GM13977 (cell line): ENCODE results near the gene SLC22A31.

Source experiments
- DNase-seq: peaks from one replicate; pipeline ENCODE4 v3.0.0; 2012; ENCODE audit warnings: low spot score
- CTCF ChIP-seq: IDR thresholded peaks from 2 replicates; pipeline ENCODE4 v1.5.1; 2012; ENCODE audit warnings: mild to moderate bottlenecking, control low read depth; ENCODE audit not compliant: insufficient read depth; ENCODE audit errors: extremely low read depth, missing control alignments
- in situ Hi-C: fragments of 300-500 bp; cut with MboI; formaldehyde crosslinking; loops from one replicate; pipeline ENCODE4 v1.12.0; 2022; ENCODE audit warnings: low sequenced_read_pairs, low pct_unique_long_range_greater_than_20kb, mixed read lengths, inconsistent platforms; ENCODE audit not compliant: unreplicated experiment

The SLC22A31 gene

GRCh38 chr16:89197633-89198416 is 2.5 kb downstream of the SLC22A31 start:
- in situ Hi-C loops, result no loop called here
- DNase-seq, result no peak
- no peak for TF ChIP-seq CTCF

- in situ Hi-C loops, result no loop called here
- no peak for TF ChIP-seq CTCF
- no peak for DNase-seq
These were observed 3.2 kb downstream of the SLC22A31 start for GRCh38 chr16:89197033-89197632.

GRCh38 chr16:89195521-89196171 is 4.7 kb downstream of the SLC22A31 start:
- no peak for DNase-seq
- in situ Hi-C loops, result no loop called here
- TF ChIP-seq CTCF, result no peak

- no peak for TF ChIP-seq CTCF
- no peak for DNase-seq
- in situ Hi-C loops, result no loop called here
These were observed 5.7 kb downstream of the SLC22A31 start for GRCh38 chr16:89194340-89195311.

GRCh38 chr16:89193576-89194293 is 6.6 kb downstream of the SLC22A31 start:
- no peak for DNase-seq
- in situ Hi-C loops, result no loop called here
- TF ChIP-seq CTCF, result no peak
